ENCODE data around the gene FAAP20. TPM values are rescaled to one million over a fixed set of nuclear protein-coding genes. Genes with fewer than 3 reads are reported as not detected.

FAAP20 gene
- polyA plus RNA-seq, 2 of the 4 experiments (the other 2 are of a cell fraction) = 5.1 to 26.0 TPM

DNA sequence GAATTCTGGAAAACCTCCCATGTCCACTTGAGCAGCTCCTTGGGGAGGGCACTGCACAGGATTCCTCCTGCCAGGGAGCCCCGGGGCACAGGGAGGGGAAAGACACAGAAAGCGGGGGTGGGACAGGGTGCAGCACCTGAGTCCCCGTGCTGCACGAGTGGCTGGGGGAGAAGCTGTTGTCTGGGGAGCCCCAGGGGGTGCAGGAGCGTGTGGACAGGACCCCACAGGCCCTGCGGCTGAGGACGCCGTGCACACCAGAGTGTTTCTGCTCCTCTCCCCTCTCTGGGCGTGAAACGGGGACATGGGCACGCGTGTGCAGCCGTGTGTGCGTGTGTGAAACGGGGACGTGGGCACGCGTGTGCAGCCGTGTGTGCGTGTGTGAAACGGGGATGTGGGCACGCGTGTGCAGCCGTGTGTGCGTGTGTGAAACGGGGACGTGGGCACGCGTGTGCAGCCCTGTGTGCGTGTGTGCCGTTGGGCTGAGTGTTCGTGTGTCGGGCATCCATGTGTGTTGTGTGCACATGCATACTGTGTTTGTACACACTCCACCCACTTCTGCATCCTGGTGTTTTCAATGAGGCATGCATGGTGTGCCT is 21.9 kb downstream of the FAAP20 start:
- WGBS (ENCODE audit: missing lambda C conversion rate) = 94% methylated on average over 23 of the region's 33 CpGs
- Histone ChIP-seq H3K9me3 (no peaks in the 10 kb centered on the region), H3K4me3 (no peak overlapping the region), H3K4me1 (no peaks in the 10 kb centered on the region), H3K27ac (no peak overlapping the region), H3K4me2 (no peak overlapping the region)
- no peak for TF ChIP-seq MAFK (IDR thresholded peaks at IDR 0.05; ENCODE audit: partially characterized antibody)
- no peak for TF ChIP-seq FOXS1 (CRISPR knock-in tag; IDR thresholded peaks at IDR 0.05)
- TF ChIP-seq FOSL2 (IDR thresholded peaks at IDR 0.05) = no peak
- TF ChIP-seq FOSL2 (CRISPR knock-in tag; IDR thresholded peaks at IDR 0.05) = no peak
- TF ChIP-seq RAD21 (conservative IDR thresholded peaks at IDR 0.05 in 1 of 2, IDR thresholded peaks at IDR 0.05 in 1 of 2) = no peak
- TF ChIP-seq ZC3H11A (IDR thresholded peaks at IDR 0.05) = no peak
- TF ChIP-seq PBX3 (IDR thresholded peaks at IDR 0.05) = no peak
- TF ChIP-seq POLR2AphosphoS2 (conservative IDR thresholded peaks at IDR 0.05; ENCODE audit: low read length) = no peak
- TF ChIP-seq HOXB5 (CRISPR knock-in tag; IDR thresholded peaks at IDR 0.05) = no peak
- TF ChIP-seq, protein P1, sequence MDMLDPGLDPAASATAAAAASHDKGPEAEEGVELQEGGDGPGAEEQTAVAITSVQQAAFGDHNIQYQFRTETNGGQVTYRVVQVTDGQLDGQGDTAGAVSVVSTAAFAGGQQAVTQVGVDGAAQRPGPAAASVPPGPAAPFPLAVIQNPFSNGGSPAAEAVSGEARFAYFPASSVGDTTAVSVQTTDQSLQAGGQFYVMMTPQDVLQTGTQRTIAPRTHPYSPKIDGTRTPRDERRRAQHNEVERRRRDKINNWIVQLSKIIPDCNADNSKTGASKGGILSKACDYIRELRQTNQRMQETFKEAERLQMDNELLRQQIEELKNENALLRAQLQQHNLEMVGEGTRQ (IDR thresholded peaks at IDR 0.05) = no peak
- TF ChIP-seq TFCP2L1 (CRISPR knock-in tag; IDR thresholded peaks at IDR 0.05) = no peak
- TF ChIP-seq MYC (IDR thresholded peaks at IDR 0.05; ENCODE audit: borderline replicate concordance, low read length) = no peak
- no peak for TF ChIP-seq EHF (CRISPR knock-in tag; IDR thresholded peaks at IDR 0.05)
- TF ChIP-seq, protein P2, sequence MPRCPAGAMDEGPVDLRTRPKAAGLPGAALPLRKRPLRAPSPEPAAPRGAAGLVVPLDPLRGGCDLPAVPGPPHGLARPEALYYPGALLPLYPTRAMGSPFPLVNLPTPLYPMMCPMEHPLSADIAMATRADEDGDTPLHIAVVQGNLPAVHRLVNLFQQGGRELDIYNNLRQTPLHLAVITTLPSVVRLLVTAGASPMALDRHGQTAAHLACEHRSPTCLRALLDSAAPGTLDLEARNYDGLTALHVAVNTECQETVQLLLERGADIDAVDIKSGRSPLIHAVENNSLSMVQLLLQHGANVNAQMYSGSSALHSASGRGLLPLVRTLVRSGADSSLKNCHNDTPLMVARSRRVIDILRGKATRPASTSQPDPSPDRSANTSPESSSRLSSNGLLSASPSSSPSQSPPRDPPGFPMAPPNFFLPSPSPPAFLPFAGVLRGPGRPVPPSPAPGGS (IDR thresholded peaks at IDR 0.05) = no peak
- TF ChIP-seq CTCF (IDR thresholded peaks at IDR 0.05) = no peak
- no peak for TF ChIP-seq ZFP36 (IDR thresholded peaks at IDR 0.05; ENCODE audit: borderline replicate concordance, partially characterized antibody)
- no peak for TF ChIP-seq SMC3 (IDR thresholded peaks at IDR 0.05)
- TF ChIP-seq SREBF2 (IDR thresholded peaks at IDR 0.05) = no peak
- no peak for TF ChIP-seq JUN (IDR thresholded peaks at IDR 0.05)
- FAIRE-seq (no peak), ATAC-seq (no peak), DNase-seq (ENCODE audit: low read depth in 1 of 2, low spot score in 1 of 2) (no peak)
- CTCF ChIA-PET = interaction anchor here (1.2 to 2.9 kb wide), 7 partner anchors 9 to 32 kb away, joined by 3 to 28 read pairs (median 6); partner anchors contain the start of gene FAAP20
- POLR2A ChIA-PET = no interaction called here

DNA sequence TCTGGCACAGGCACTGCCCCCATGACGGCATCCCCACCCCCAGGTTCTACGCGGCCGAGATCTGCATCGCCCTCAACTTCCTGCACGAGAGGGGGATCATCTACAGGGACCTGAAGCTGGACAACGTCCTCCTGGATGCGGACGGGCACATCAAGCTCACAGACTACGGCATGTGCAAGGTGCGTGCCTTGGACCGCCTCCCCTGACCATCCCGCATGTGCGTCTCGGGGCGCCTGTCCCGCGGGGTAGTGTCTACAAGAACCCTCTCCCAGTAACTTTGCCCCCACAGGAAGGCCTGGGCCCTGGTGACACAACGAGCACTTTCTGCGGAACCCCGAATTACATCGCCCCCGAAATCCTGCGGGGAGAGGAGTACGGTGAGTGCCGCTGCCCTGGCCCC is 22.6 kb downstream of the FAAP20 start:
- 94% methylated on average over 15 of the region's 26 CpGs for WGBS (ENCODE audit: missing lambda C conversion rate)
- ChIA-PET CTCF (interaction anchor here (1.2 kb wide), 1 partner anchor 13 kb away, joined by 3 read pairs; no protein-coding TSS in a partner anchor), POLR2A (no interaction called here)
- no peaks in the 10 kb centered on the region for H3K9me3 ChIP-seq
- no peaks in the 10 kb centered on the region for H3K4me1 ChIP-seq
- DNase-seq (ENCODE audit: low read depth in 1 of 2, low spot score in 1 of 2) (no peak), ATAC-seq (no peak), FAIRE-seq (no peak)
- H3K4me2 ChIP-seq = no peak overlapping the region
- H3K4me3 ChIP-seq = no peak overlapping the region
- no peak overlapping the region for H3K27ac ChIP-seq
- no peak for TF ChIP-seq KDM5A (IDR thresholded peaks at IDR 0.05)
- TF ChIP-seq ZFP36 (IDR thresholded peaks at IDR 0.05; ENCODE audit: borderline replicate concordance, partially characterized antibody) = no peak
